ENCODE data around the gene PARP12.

GRCh38 chr7:139981511-139981895 lies 81.2 kb downstream of the PARP12 start:
- TF ChIP-seq CTCF (IDR thresholded peaks at IDR 0.05) (no peak), EZH2 (IDR thresholded peaks at IDR 0.05) (no peak)

All from neural progenitor cell (in vitro differentiated cells).